K562 (cell line): ENCODE data around the gene MAP4K4. TPM values are rescaled to one million over a fixed set of nuclear protein-coding genes. Genes with fewer than 3 reads are reported as not detected.
A peak's percentile ranks its signal among the peaks of the same experiment; 100 is the strongest.

Source experiments
- ATAC-seq: fragments of 200-7000 bp; cut with Tn5 transposase; 3 replicates; pipeline ENCODE4 v1.9.1; 2020; ENCODE audit warnings: moderate library complexity
- BruUV-seq: library from RNA; stranded (reverse); fragments of 400-500 nt; replicated peaks from 2 replicates; lab custom pipeline; 2021; lab: Mats Ljungman, UMichigan
- CTCF ChIA-PET: fragments of 300-600 bp; formaldehyde crosslinking; extraction: SDS; loops from one replicate; lab custom pipeline; 2021; ENCODE audit warnings: low intra/inter-chr PET ratio; lab: Yijun Ruan, JAX
- POLR2A ChIA-PET: fragments of 300-600, 350-650 bp; sonication (Branson Sonifier 250); formaldehyde crosslinking; extraction: SDS; loops from one replicate; lab custom pipeline; 2021; ENCODE audit warnings: antibody characterized with exemption, inconsistent platforms; lab: Yijun Ruan, JAX
- DNase-seq, 4 experiments: peaks; one replicate each; pipeline versions ENCODE4 v3.0.0 to v3.0.0-alpha.2; 2011 to 2018; ENCODE audit warnings: low spot score in 3 of 4, mixed read lengths in 3 of 4; ENCODE audit errors: extremely low read depth in 1 of 4
- FAIRE-seq: peaks from 2 replicates; lab custom pipeline; 2011; peaks lifted over from hg19 to GRCh38; lab: Jason Lieb, UNC
- H2AFZ ChIP-seq: 2 replicates; pipeline ENCODE4 v1.6.0; 2011; ENCODE audit warnings: low read depth, low read length, control low read depth, inconsistent platforms
- H3K27ac ChIP-seq: fragments of 200-600 bp; 3 replicates; pipeline ENCODE4 v1.8.0; 2011; ENCODE audit warnings: low read depth, mild to moderate bottlenecking, control low read depth, inconsistent platforms, low read length, moderate library complexity, mixed read lengths; ENCODE audit errors: extremely low read depth
- H3K27me3 ChIP-seq, 2 experiments: fragments of 300-600 bp in 1 of 2; 2 replicates in 1 of 2; 3 replicates in 1 of 2; pipeline versions ENCODE4 v1.6.0 to v1.8.0; 2011; ENCODE audit warnings: inconsistent platforms in 2 of 2, low read length in 2 of 2, mild to moderate bottlenecking in 1 of 2, mixed read lengths in 1 of 2, moderate library complexity in 1 of 2; ENCODE audit not compliant: control insufficient read depth in 2 of 2, insufficient read depth in 2 of 2
- H3K36me3 ChIP-seq: fragments of 300-600 bp; 3 replicates; pipeline ENCODE4 v1.8.0; 2011; ENCODE audit warnings: mild to moderate bottlenecking, low read length, inconsistent platforms; ENCODE audit not compliant: control insufficient read depth, insufficient read depth
- H3K4me1 ChIP-seq, 2 experiments: fragments of 200-600 bp in 1 of 2; replicated peaks in 1 of 2; 2 replicates in 1 of 2; 3 replicates in 1 of 2; pipeline versions ENCODE4 v1.5.1 to v1.8.0; 2011; ENCODE audit warnings: inconsistent platforms in 2 of 2, low read length in 2 of 2, mild to moderate bottlenecking in 1 of 2, mixed read lengths in 1 of 2, moderate library complexity in 1 of 2; ENCODE audit not compliant: control insufficient read depth in 2 of 2, insufficient read depth in 2 of 2
- H3K4me2 ChIP-seq: 2 replicates; pipeline ENCODE4 v1.6.1; 2011; ENCODE audit warnings: low read length, control low read depth, inconsistent platforms, mixed read lengths; ENCODE audit not compliant: insufficient read depth
- H3K4me3 ChIP-seq: fragments of 200-600 bp; sonication (generic), shearing (Covaris generic); 2 replicates; pipeline ENCODE4 v1.5.1; 2016; ENCODE audit warnings: control low read depth, inconsistent platforms
- H3K79me2 ChIP-seq: fragments of 200-600 bp; 3 replicates; pipeline ENCODE4 v1.8.0; 2011; ENCODE audit warnings: low read length, inconsistent platforms; ENCODE audit not compliant: control insufficient read depth, insufficient read depth
- H3K9ac ChIP-seq, 2 experiments: 2 replicates each; pipeline versions ENCODE4 v1.6.0 to v1.6.1; 2011; ENCODE audit warnings: low read depth in 2 of 2, low read length in 2 of 2, control low read depth in 1 of 2, inconsistent platforms in 1 of 2, mild to moderate bottlenecking in 1 of 2, mixed read lengths in 1 of 2; ENCODE audit not compliant: insufficient read depth in 1 of 2
- H3K9me1 ChIP-seq: one replicate; pipeline ENCODE4 v1.6.0; 2011; ENCODE audit warnings: inconsistent platforms, mild to moderate bottlenecking, low read length, moderate library complexity; ENCODE audit not compliant: control insufficient read depth, insufficient read depth
- H3K9me3 ChIP-seq: replicated peaks from 2 replicates; pipeline ENCODE4 v1.5.1; 2011; ENCODE audit warnings: low read depth, low read length, inconsistent platforms; ENCODE audit not compliant: control insufficient read depth, insufficient read depth
- H4K20me1 ChIP-seq: replicated peaks from 2 replicates; pipeline ENCODE4 v1.6.1; 2011; ENCODE audit warnings: low read length, inconsistent platforms, mixed read lengths; ENCODE audit not compliant: control insufficient read depth, insufficient read depth
- EP400 ChIP-seq: fragments of 450-650 bp; IDR thresholded peaks from 2 replicates; pipeline ENCODE4 v1.6.1; 2017; ENCODE audit warnings: antibody characterized with exemption, mild to moderate bottlenecking, moderate library complexity
- NFRKB ChIP-seq: fragments of 450-650 bp; IDR thresholded peaks from 2 replicates; pipeline ENCODE4 v1.6.1; 2016; ENCODE audit warnings: low read depth
- TBP ChIP-seq: optimal IDR thresholded peaks from 2 replicates; pipeline ENCODE3; 2011; ENCODE audit warnings: low read depth, low read length, improper control_type of control experiment
- WGBS: fragments of 100-300 bp; shearing (Covaris generic); methylation state at CpG from one replicate; pipeline ENCODE4 v1.1.6; 2016; ENCODE audit warnings: low coverage, mixed read lengths; ENCODE audit not compliant: insufficient coverage; ENCODE audit errors: missing lambda C conversion rate; 5-methylcytosine and 5-hydroxymethylcytosine counted together
- in situ Hi-C: fragments of 300-500 bp; cut with MboI; formaldehyde crosslinking; loops from 4 replicates; pipeline ENCODE4 v1.15.0; 2018; ENCODE audit warnings: inconsistent platforms, mixed read lengths
- intact Hi-C: fragments of 100-400 bp; cut with micrococcal nuclease; formaldehyde crosslinking; loops from 2 replicates; pipeline ENCODE4 v1.14.2; 2022
- polyA plus RNA-seq, 8 experiments: library from polyadenylated mRNA; depleted of rRNA in 4 of 8; stranded (reverse) in 5 of 8; unstranded in 3 of 8; fragments of >200 nt; fragmentation: Nextera tagmentation in 2 of 8; fragmentation: Illumina TruSeq in 1 of 8; extraction: Ambion mirVana in 2 of 8; extraction: Trizol in 1 of 8; gene quantifications; 2 replicates each; pipeline versions ENCODE4 v1.2.1 to v1.2.3, GENCODE V29; 2011 to 2014; ENCODE audit warnings: inconsistent platforms in 1 of 8, missing spikeins in 1 of 8
- total RNA-seq, 7 experiments: library from RNA; depleted of rRNA in 6 of 7; stranded (reverse); fragments of >200 nt in 6 of 7; fragmentation: Illumina TruSeq in 2 of 7; extraction: Trizol in 2 of 7; gene quantifications; 2 replicates each; pipeline versions ENCODE4 v1.2.1 to v1.2.3, GENCODE V29; 2011 to 2021; ENCODE audit warnings: low replicate concordance in 1 of 7
- TF ChIP-seq, protein P1 (sequence below), 2 experiments: fragments of 450-650 bp in 1 of 2; sonication (generic) in 1 of 2; formaldehyde crosslinking in 1 of 2; IDR thresholded peaks; 2 replicates each; pipeline versions ENCODE4 v1.7.1 to v1.9.0; 2016 to 2022; ENCODE audit warnings: inconsistent platforms in 1 of 2, mild to moderate bottlenecking in 1 of 2, missing genetic modification reagents in 1 of 2
- TF ChIP-seq, protein P2 (sequence below), 2 experiments: fragments of 200-800 bp in 1 of 2; sonication (Bioruptor generic) in 1 of 2; sonication (generic) in 1 of 2; formaldehyde crosslinking in 1 of 2; IDR thresholded peaks in 1 of 2; conservative IDR thresholded peaks in 1 of 2; 2 replicates each; pipeline versions ENCODE4 v1.5.0 to v1.6.1; 2016 to 2020; ENCODE audit warnings: missing compliant biosample characterization in 1 of 2, missing genetic modification characterization in 1 of 2, missing genetic modification reagents in 1 of 2
- TF ChIP-seq, protein P3 (sequence below), 2 experiments: fragments of 450-650 bp; IDR thresholded peaks; 2 replicates each; pipeline ENCODE4 v1.6.1; 2016

Gene MAP4K4
- total and polyA plus RNA-seq, 9 of the 15 experiments (the other 6 are each of a cell fraction or from before 2014, with no cell fraction given): 7.6 to 76.4 (median 50.6) TPM

DNA sequence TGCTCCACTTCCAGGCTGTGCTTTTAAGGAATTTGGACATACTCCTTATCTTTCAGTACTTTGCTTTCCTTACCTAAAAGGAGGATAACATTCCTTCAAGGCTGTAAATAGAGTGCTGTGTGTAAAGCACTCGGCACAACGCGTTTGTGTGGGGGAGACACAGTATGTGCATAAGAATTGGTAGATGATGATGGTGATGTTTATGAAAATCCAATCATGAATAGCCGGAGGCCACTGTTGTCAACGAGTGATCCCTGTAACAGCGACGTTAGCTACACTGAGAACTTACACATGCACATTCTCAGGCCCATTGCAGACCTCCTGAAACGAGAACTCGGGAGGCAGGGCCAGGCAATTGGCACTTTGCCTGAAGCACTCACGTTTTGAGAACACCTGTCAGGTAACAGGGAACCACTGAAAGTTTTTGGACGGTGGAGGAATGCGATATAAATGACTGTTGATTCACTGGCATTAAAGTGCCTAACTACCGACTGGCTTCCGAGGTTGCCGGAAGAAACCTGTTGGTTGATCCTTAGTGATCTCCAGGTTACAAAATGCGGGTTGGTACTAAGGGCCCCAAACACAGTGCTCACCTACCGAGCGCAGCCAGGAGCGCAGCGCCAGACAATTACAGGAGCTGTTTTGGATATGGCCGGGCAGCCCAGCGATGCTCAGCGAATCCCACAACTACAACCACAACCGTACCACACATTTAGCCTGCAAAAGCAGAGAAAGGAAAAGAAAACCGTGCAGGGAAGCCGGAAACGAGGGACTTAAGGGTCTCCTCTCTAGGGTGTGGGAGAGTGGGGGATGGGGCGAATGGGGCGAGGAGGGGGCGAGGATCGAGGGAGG lies 1.0 kb upstream of the MAP4K4 start:
- BruUV-seq: no TSS peak
- ChIA-PET POLR2A (interaction anchor here (0.6 to 1.8 kb wide), 9 partner anchors 8 to 693 kb away, joined by 3 to 10 read pairs (median 3); no protein-coding TSS in a partner anchor), CTCF (interaction anchor here (0.5 kb wide), 1 partner anchor 744 kb away, joined by 3 read pairs; no protein-coding TSS in a partner anchor)
- in situ Hi-C loops: no loop called here
- peak overlapping the region; percentile 78 for H3K4me2 ChIP-seq
- H3K36me3 ChIP-seq: peaks cover 6% of the 10 kb centered on the region; the same call in 1 of the 3 replicates
- DNase-seq (no peak), ATAC-seq (peak; percentile 0; the same call in 2 of the 3 replicates), FAIRE-seq (no peak)
- H3K27me3 ChIP-seq: no peaks in the 10 kb centered on the region
- peak overlapping the region; percentile 82 for H3K27ac ChIP-seq
- H2AFZ ChIP-seq: peak overlapping the region; percentile 90
- WGBS: 59% methylated on average over 22 of the region's 31 CpGs
- peak overlapping the region; percentile 77 to 94 for H3K9ac ChIP-seq
- no peaks in the 10 kb centered on the region for H3K9me1 ChIP-seq
- peak overlapping the region; percentile 65 for H3K4me3 ChIP-seq
- peaks cover 35% of the 10 kb centered on the region for H3K79me2 ChIP-seq
- no peaks in the 10 kb centered on the region for H3K9me3 ChIP-seq
- peaks cover 9 to 13% of the 10 kb centered on the region in 2 experiments; a peak in 4 of 5 replicates for H3K4me1 ChIP-seq
- intact Hi-C loops: loop anchor here (5.0 kb wide), 1 partner anchor 136 kb away; no protein-coding TSS in a partner anchor
- H4K20me1 ChIP-seq: peaks cover 9% of the 10 kb centered on the region
- peak; percentile 62; the same call in 1 of the 2 replicates for TF ChIP-seq NFRKB
- TF ChIP-seq, protein P1, sequence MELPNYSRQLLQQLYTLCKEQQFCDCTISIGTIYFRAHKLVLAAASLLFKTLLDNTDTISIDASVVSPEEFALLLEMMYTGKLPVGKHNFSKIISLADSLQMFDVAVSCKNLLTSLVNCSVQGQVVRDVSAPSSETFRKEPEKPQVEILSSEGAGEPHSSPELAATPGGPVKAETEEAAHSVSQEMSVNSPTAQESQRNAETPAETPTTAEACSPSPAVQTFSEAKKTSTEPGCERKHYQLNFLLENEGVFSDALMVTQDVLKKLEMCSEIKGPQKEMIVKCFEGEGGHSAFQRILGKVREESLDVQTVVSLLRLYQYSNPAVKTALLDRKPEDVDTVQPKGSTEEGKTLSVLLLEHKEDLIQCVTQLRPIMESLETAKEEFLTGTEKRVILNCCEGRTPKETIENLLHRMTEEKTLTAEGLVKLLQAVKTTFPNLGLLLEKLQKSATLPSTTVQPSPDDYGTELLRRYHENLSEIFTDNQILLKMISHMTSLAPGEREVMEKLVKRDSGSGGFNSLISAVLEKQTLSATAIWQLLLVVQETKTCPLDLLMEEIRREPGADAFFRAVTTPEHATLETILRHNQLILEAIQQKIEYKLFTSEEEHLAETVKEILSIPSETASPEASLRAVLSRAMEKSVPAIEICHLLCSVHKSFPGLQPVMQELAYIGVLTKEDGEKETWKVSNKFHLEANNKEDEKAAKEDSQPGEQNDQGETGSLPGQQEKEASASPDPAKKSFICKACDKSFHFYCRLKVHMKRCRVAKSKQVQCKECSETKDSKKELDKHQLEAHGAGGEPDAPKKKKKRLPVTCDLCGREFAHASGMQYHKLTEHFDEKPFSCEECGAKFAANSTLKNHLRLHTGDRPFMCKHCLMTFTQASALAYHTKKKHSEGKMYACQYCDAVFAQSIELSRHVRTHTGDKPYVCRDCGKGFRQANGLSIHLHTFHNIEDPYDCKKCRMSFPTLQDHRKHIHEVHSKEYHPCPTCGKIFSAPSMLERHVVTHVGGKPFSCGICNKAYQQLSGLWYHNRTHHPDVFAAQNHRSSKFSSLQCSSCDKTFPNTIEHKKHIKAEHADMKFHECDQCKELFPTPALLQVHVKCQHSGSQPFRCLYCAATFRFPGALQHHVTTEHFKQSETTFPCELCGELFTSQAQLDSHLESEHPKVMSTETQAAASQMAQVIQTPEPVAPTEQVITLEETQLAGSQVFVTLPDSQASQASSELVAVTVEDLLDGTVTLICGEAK (IDR thresholded peaks at IDR 0.05): 0 out of 2 replicates have a peak, but pooled peaks have one; percentile 27
- TF ChIP-seq, protein P1 (CRISPR knock-in tag; IDR thresholded peaks at IDR 0.05): no peak
- TF ChIP-seq, protein P2, sequence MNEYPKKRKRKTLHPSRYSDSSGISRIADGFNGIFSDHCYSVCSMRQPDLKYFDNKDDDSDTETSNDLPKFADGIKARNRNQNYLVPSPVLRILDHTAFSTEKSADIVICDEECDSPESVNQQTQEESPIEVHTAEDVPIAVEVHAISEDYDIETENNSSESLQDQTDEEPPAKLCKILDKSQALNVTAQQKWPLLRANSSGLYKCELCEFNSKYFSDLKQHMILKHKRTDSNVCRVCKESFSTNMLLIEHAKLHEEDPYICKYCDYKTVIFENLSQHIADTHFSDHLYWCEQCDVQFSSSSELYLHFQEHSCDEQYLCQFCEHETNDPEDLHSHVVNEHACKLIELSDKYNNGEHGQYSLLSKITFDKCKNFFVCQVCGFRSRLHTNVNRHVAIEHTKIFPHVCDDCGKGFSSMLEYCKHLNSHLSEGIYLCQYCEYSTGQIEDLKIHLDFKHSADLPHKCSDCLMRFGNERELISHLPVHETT (CRISPR knock-in tag; conservative IDR thresholded peaks at IDR 0.05 in 1 of 2, IDR thresholded peaks at IDR 0.05 in 1 of 2): no peak
- TF ChIP-seq, protein P3, sequence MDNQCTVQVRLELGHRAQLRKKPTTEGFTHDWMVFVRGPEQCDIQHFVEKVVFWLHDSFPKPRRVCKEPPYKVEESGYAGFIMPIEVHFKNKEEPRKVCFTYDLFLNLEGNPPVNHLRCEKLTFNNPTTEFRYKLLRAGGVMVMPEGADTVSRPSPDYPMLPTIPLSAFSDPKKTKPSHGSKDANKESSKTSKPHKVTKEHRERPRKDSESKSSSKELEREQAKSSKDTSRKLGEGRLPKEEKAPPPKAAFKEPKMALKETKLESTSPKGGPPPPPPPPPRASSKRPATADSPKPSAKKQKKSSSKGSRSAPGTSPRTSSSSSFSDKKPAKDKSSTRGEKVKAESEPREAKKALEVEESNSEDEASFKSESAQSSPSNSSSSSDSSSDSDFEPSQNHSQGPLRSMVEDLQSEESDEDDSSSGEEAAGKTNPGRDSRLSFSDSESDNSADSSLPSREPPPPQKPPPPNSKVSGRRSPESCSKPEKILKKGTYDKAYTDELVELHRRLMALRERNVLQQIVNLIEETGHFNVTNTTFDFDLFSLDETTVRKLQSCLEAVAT (IDR thresholded peaks at IDR 0.05): 0 out of 4 replicates have a peak, but pooled peaks of 1 of the 2 experiments have one; percentile 46
- TF ChIP-seq EP400: 0 out of 2 replicates have a peak, but pooled peaks have one; percentile 22
- no peak for TF ChIP-seq TBP
